ENCODE measurements around the gene CACNA1F. TPM values are rescaled to one million over a fixed set of nuclear protein-coding genes. Genes with fewer than 3 reads are reported as not detected.

CACNA1F gene
- total RNA-seq, 1 donor from 2014 or later, result not detected

DNA sequence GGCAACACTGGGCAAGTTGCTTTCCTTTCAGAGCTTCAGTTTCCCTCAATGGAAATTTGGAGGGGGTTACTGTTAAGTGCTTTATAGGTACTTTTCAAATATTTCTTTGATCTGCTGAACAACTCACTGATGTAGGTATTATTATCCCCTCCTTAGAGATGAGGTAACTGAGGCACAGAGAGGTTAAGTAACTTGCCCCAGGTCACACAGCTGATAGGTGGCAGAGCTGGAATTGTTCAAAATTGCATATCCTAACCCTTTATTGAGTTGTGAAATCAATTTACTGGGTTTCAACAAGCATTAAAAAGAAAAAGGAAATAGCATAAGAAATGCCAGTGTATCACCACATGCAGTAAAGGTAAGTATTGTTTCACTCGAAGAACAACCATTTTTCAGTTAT lies 43.1 kb upstream of the CACNA1F start:
- no peak overlapping the region for H3K4me3 ChIP-seq
- no peak for DNase-seq (ENCODE audit: low spot score in 2 of 2)
- H3K27me3 ChIP-seq, result no peaks in the 10 kb centered on the region
- TF ChIP-seq, protein P1, sequence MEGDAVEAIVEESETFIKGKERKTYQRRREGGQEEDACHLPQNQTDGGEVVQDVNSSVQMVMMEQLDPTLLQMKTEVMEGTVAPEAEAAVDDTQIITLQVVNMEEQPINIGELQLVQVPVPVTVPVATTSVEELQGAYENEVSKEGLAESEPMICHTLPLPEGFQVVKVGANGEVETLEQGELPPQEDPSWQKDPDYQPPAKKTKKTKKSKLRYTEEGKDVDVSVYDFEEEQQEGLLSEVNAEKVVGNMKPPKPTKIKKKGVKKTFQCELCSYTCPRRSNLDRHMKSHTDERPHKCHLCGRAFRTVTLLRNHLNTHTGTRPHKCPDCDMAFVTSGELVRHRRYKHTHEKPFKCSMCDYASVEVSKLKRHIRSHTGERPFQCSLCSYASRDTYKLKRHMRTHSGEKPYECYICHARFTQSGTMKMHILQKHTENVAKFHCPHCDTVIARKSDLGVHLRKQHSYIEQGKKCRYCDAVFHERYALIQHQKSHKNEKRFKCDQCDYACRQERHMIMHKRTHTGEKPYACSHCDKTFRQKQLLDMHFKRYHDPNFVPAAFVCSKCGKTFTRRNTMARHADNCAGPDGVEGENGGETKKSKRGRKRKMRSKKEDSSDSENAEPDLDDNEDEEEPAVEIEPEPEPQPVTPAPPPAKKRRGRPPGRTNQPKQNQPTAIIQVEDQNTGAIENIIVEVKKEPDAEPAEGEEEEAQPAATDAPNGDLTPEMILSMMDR (IDR thresholded peaks at IDR 0.05), result no peak
- no peaks in the 10 kb centered on the region for H3K9me3 ChIP-seq
- peak overlapping the region in 1 of 2 donors; percentile 0 for H3K27ac ChIP-seq
- intact Hi-C loops (cut with DNase I), result no loop called here
- no peaks in the 10 kb centered on the region for H3K36me3 ChIP-seq
- peaks cover 0 to 2% of the 10 kb centered on the region in 2 donors for H3K4me1 ChIP-seq

DNA sequence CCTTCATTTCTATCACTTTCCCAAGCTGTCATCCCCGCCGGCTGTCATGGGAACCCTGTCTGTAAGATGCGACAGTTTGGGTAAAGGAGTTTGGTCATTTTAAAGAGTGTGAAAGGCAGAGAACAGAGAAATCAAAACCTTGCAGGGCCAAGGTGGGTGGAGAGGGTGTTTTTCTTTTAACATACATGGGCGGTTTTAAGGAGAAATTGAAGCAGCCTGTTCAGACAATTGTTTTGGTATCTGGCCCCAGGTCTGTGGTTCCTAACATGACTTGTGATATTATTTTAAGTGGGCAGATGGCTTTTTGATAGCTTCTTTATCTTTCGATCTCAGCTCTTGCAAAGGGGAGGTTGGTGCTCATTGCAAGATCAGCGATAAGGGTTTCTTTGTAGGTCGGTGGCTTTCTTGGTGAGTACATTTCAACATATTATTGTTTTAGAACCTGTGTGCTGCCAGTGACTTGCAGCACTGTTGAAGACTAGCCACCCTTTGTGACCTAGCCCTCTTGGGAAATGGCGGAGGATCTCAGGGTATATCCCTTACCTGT lies 40.1 kb upstream of the CACNA1F start:
- Histone ChIP-seq H3K9me3 (no peaks in the 10 kb centered on the region), H3K27me3 (no peaks in the 10 kb centered on the region), H3K4me3 (no peak overlapping the region), H3K27ac (no peak overlapping the region), H3K36me3 (no peaks in the 10 kb centered on the region), H3K4me1 (peaks cover 0 to 2% of the 10 kb centered on the region in 2 donors)
- TF ChIP-seq, protein P1 (IDR thresholded peaks at IDR 0.05), result no peak
- intact Hi-C loops (cut with DNase I), result no loop called here
- DNase-seq (ENCODE audit: low spot score in 2 of 2), result no peak

DNA sequence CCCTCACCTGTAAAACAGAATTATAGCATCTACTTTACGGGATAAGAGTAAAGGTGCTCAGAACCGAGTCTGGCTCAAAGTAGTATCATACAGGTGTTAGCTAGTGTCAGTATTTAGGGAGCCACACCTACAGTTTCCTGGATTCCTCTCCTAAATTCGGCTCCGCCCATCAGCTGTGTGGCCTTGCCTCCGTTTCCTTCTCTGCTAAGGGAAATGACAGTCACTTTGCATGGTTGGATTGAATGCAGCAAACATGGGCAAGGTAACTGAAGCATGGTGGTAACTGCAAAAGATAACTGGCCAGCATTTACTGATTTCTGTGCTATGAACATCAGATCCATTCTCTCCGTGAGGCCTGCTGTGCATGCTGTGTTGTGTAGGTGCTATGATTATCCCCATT lies 39.3 kb upstream of the CACNA1F start:
- no peaks in the 10 kb centered on the region for H3K36me3 ChIP-seq
- no peaks in the 10 kb centered on the region for H3K9me3 ChIP-seq
- H3K4me3 ChIP-seq, result no peak overlapping the region
- H3K27ac ChIP-seq, result no peak overlapping the region
- H3K27me3 ChIP-seq, result no peaks in the 10 kb centered on the region
- TF ChIP-seq, protein P1 (IDR thresholded peaks at IDR 0.05), result no peak
- peaks cover 0 to 2% of the 10 kb centered on the region in 2 donors for H3K4me1 ChIP-seq
- DNase-seq (ENCODE audit: low spot score in 2 of 2), result no peak
- intact Hi-C loops (cut with DNase I), result no loop called here

DNA sequence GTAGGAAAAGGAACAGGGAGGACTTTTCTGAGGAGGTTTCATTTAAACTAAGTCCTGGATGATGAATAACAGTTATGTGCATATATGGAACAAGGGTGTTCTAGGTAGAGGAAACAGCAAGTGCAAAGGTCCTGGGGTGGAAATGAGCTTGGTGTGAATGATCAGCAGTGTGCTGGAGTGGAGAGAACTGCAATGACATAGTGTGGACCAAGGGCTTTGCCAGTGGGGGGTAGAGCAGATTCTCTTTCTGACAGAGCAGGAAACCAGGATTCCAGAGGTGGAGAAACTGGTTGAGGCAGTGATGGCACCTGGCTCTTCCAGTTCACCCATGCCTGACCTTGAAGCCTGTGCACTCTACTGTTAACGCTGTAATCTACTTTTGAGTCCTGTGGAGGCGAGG lies 38.2 kb upstream of the CACNA1F start:
- Histone ChIP-seq H3K9me3 (no peaks in the 10 kb centered on the region), H3K4me3 (peak overlapping the region in 1 of 2 donors; percentile 93), H3K27ac (no peak overlapping the region), H3K4me1 (peaks cover 0 to 2% of the 10 kb centered on the region in 2 donors), H3K27me3 (no peaks in the 10 kb centered on the region), H3K36me3 (no peaks in the 10 kb centered on the region)
- no peak for DNase-seq (ENCODE audit: low spot score in 2 of 2)
- TF ChIP-seq, protein P1 (IDR thresholded peaks at IDR 0.05), result no peak
- intact Hi-C loops (cut with DNase I), result no loop called here

DNA sequence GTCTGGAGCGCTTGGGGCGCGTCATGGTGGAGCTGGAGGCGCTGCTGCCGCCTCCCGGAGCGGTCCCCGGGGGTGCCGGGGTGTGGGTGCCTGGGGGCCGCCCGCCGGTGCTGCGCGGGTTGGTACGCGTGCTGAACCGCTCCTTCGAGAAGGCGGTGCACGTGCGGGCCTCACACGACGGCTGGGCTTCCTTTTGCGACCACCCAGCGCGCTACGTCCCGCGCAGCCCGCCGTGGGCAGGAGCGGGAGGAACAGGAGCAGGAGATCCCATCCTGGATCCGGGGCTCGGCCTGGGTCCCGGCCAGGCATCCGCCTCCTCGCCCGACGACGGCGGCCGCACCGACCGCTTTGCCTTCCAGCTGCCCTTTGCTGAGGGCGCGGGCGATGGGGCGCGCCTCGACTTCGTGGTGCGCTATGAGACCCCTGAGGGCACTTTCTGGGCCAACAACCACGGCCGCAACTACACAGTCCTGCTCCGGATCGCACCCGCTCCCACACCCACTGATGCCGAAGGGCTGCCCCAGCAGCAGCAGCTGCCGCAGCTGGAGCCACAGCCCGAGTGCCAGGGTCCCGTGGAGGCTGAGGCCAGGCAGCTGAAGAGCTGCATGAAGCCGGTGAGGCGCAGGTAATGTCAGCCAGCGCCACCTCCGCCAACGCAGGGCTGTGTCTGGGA lies 37.2 kb upstream of the CACNA1F start:
- TF ChIP-seq, protein P1 (IDR thresholded peaks at IDR 0.05), result no peak
- H3K4me1 ChIP-seq, result peaks cover 0 to 2% of the 10 kb centered on the region in 2 donors
- DNase-seq (ENCODE audit: low spot score in 2 of 2), result no peak
- H3K9me3 ChIP-seq, result no peaks in the 10 kb centered on the region
- peak overlapping the region; percentile 90 to 93 for H3K27ac ChIP-seq
- intact Hi-C loops (cut with DNase I), result no loop called here
- H3K4me3 ChIP-seq, result peak overlapping the region; percentile 60 to 93
- no peaks in the 10 kb centered on the region for H3K27me3 ChIP-seq
- H3K36me3 ChIP-seq, result no peaks in the 10 kb centered on the region

Data from ascending aorta (tissue), 2 donors.